M059J (cell line): ENCODE data around the gene VAT1L. TPM values are rescaled to one million over a fixed set of nuclear protein-coding genes. Genes with fewer than 3 reads are reported as not detected.

Source experiments
- DNase-seq: peaks from one replicate; pipeline ENCODE4 v3.0.0-alpha.2; 2012; ENCODE audit warnings: low read depth
- total RNA-seq: library from RNA; depleted of rRNA; stranded (reverse); fragments of >200 nt; shearing (Covaris generic); gene quantifications from 2 replicates; pipeline ENCODE4 v1.2.3, GENCODE V29; 2014

Gene VAT1L
- total RNA-seq, 1 experiment from 2014 or later, result 1.3 TPM

DNA sequence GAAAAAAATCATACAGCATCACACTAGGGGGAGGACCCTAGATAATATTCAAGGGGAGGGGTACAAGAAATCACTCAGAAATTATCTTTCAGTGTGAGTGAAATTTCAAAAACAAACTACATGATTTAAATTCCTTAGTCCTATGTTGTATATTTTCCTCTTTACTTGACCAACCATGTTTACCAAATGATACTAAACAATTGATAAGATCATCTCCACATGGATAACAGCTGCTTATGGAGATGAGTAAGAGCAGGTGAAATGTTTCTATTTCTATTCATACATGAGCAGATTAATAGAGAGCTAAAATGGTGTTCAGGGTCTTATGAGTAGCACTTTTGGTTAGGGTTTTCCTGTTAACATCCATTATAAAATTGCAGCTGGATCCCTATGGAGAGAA lies 7.3 kb upstream of the VAT1L start:
- DNase-seq, result no peak

GRCh38 chr16:77782694-77783093 lies 5.7 kb upstream of the VAT1L start:
- peak; percentile 37 for DNase-seq

DNA sequence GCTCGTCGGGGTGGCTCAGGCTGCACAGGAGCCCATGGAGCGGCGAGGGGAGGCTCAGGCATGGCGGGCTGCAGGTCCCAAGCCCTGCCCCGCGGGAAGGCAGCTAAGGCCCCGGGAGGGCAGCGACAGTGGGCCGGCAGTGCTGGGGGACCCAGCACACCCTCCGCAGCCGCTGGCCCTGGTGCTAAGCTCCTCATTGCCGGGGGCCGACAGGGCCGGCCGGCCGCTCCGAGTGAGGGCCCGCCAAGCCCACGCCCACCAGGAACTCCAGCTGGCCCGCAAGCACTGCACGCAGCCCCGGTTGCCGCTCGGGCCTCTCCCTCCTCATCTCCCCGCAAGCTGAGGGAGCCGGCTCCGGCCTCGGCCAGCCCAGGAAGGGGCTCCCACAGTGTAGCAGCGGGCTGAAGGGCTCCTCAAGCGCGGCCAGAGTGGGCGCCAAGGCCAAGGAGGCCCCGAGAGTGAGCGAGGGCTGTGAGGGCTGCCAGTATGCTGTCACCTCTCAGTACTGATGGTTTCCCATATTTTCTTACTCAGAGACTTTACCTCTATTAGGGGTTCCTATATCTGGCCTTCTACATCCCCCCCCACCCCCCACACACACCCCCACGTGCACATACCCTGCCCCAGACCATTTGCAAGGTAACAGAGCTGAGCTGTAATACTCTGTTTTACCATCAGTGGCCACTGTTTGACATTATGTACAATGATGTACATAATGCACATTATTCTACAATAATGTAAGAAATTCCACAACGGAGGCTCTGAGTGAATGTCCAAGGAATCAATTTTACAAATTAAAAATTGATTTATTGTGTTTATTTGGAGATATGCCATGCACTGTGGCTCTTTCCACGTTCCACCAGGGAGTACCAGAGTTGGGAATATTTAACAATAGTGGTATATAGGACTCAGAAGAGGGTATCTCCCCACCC lies 3.7 kb upstream of the VAT1L start:
- no peak for DNase-seq

DNA sequence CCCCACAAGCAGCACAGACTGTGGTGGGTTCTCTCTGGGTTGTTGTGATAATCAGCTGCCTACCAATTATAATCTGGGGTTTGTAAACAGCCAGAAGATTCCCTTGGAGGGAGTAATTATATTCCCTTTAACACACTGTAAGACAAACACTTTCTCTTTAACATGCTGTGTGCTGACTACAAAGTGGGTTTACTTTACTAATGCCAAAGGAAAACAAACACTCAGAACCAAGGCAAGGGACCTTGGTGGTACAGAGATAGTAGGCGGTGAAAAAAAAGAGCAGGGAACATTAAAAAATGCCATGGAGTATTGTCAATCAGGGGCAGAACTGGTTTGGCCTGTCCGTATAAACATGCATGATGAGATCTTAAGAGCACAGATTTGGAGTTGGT lies 3.0 kb upstream of the VAT1L start:
- no peak for DNase-seq

- no peak for DNase-seq
Measured at GRCh38 chr16:77786186-77786847, 2.0 kb upstream of the VAT1L start.

GRCh38 chr16:77787452-77787851 lies 912 bp upstream of the VAT1L start:
- DNase-seq, result no peak

GRCh38 chr16:77789085-77790008 lies 983 bp downstream of the VAT1L start:
- no peak for DNase-seq

GRCh38 chr16:77790009-77790372 lies 1.6 kb downstream of the VAT1L start:
- DNase-seq, result no peak

- DNase-seq, result no peak
Measured at GRCh38 chr16:77790912-77791311, 2.5 kb downstream of the VAT1L start.

DNA sequence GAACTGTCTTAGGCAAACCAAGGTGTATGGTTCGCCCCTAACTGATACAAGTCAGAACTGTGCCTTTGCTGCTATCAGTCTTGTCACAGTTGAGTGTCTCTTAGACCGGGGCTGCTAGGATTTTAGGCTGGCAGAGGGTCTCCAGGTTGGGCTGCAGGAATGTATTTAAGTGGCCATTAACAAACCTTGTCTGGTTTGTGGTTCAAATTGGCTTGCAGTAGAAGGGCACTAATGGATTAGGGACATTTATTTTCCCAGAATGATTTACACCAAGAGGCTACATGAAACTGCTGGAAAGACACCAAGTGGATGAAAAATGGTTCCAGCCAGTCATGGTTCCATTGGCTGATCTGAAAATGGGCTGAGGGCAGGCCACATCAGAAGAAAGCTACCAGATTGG lies 5.1 kb downstream of the VAT1L start:
- DNase-seq, result no peak

DNA sequence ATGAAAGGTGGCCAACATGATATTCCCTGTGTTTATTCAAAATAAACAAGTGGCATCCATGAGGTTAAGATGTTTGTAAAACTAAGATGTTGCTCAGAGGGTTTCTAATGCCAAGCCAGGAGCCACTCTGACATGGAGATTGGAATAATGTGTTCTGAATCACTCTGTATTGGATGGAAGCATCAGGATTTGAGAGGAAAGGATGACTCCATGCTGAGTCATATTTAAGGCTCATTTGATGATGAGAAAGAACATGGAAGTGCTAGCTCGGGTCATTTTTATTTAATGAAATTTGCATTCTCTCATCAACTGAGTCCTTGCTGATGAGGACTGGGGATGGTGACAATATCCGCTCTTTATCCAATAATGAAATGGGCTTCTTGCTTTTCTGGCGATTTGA lies 6.2 kb downstream of the VAT1L start:
- peak; percentile 84 for DNase-seq

GRCh38 chr16:77801817-77802216 lies 13.5 kb downstream of the VAT1L start:
- no peak for DNase-seq

DNA sequence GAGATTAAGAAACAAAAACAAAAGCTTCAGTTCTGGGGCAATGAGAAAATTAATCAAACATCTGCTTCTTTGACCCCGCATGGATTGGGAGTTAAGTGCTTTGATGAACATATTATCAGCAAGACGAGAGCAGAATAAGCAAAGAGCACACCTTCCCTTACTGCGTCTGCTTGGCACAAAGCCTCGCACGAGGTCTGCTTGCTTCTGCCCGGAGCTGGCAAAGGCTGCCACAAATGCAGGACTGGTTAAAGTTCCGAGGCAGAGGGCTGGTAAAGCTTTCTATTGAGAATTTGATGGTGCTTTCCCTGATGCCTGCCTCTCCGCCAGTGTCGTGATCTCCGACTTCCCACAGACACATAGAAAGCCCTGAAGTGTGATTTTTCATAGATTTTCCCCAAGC lies 17.0 kb downstream of the VAT1L start:
- DNase-seq, result no peak

GRCh38 chr16:77807021-77807420 lies 18.7 kb downstream of the VAT1L start:
- DNase-seq, result no peak

DNA sequence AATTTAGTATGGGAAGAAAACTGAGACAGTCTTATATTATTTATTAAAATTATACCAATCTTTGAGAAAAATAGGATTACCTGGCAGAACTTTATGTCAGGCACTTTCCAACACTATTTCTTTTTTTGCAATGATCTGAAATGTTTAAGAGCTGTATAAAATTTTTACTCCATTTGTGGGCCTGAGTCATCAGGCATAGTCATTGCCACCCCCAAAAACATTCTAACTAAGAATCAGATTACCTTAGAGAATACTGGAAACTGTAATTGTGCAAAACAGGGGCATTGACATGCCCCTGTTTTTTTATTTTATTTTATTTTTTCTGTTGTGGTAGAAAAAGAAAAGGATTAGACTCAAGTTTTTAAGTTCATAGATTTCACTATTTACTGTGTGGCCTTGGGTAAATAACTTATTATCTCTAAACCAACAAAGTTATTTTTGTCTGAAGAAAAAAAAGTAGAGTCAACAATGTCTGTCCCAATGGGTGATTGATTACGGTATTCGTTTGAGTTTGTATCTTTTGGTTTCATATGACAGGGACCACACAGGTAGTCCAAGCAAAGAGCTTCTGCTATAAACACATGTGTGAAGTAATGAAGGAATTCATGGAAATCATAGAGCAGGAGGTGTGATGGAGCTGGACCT lies 24.6 kb downstream of the VAT1L start:
- DNase-seq, result no peak

DNA sequence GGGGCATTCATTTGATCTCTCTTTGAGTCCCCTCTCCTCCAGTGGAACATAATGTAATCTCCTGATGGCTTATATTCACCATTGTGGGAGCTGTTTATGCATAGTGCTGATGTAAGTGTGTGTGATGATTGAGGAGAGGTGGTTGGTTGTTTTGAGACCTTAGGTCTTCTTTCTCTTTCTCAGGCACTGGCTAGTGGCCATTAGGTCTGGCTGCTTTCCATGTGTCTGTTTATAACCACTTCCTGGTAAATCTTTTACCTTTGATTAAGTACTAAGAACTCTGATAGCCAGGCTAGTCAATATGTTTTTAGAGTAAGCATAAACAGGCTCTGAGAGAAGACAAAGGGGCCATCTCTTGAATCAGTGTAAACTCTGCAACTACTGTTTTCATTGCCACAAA lies 27.9 kb downstream of the VAT1L start:
- peak; percentile 38 for DNase-seq

DNA sequence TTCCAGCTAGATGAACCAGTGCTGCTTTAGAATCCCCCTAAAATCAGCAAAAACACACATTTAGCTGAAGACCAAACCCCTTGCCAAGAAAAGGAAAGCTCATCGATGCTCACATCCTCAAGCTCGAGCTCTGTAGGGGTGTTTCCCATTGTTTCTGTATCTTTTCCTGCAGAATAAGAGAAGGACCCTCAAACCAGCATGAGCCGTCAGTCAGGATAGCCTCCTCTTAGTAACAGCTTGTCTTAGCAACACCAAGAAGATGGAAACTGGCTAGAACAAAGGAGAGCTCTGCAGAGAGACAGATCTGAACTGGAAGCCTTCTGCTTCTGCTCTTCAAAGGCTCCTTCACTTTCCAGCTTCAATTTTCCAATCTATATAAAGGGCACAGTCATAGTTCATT lies 32.0 kb downstream of the VAT1L start:
- no peak for DNase-seq

- DNase-seq, result no peak
Measured at GRCh38 chr16:77822661-77823060, 34.3 kb downstream of the VAT1L start.

- no peak for DNase-seq
Measured at GRCh38 chr16:77823067-77823466, 34.7 kb downstream of the VAT1L start.

GRCh38 chr16:77825196-77825595 lies 36.8 kb downstream of the VAT1L start:
- peak; percentile 50 for DNase-seq

GRCh38 chr16:77827032-77827431 lies 38.7 kb downstream of the VAT1L start:
- DNase-seq, result no peak
